Measurements from ENCODE around the gene XYLT2. TPM values are rescaled to one million over a fixed set of nuclear protein-coding genes. Genes with fewer than 3 reads are reported as not detected.

Gene XYLT2
- total RNA-seq, 1 experiment from 2014 or later: 75.8 TPM

GRCh38 chr17:50370052-50370451, 24.1 kb downstream of the XYLT2 start:
- Mint-ChIP-seq H3K4me3 (ENCODE audit: unreplicated experiment) (no peak overlapping the region), H3K4me1 (ENCODE audit: low read depth, unreplicated experiment) (peaks cover 17% of the 10 kb centered on the region), H3K27ac (ENCODE audit: unreplicated experiment) (no peak overlapping the region), H3K36me3 (ENCODE audit: insufficient read depth, unreplicated experiment) (peaks cover 59% of the 10 kb centered on the region), H3K9me3 (ENCODE audit: unreplicated experiment) (no peaks in the 10 kb centered on the region), H3K27me3 (ENCODE audit: insufficient read depth, unreplicated experiment) (no peaks in the 10 kb centered on the region)
- Histone ChIP-seq H3K27me3 (replicated peaks; ENCODE audit: control insufficient read depth, insufficient read depth, low read length) (no peaks in the 10 kb centered on the region), H3K4me1 (peaks cover 7% of the 10 kb centered on the region; the same call in 1 of the 2 replicates), H3K9me3 (no peaks in the 10 kb centered on the region), H3K36me3 (ENCODE audit: control insufficient read depth, insufficient read depth, low read length) (peaks cover 20% of the 10 kb centered on the region), H3K4me3 (ENCODE audit: low read depth, low read length) (no peak overlapping the region)
- TF ChIP-seq CTCF (IDR thresholded peaks at IDR 0.05; ENCODE audit: insufficient read depth in 1 of 2, low read depth in 1 of 2, low read length in 1 of 2, severe bottlenecking in 1 of 2, unreplicated experiment in 1 of 2): no peak
- no TSS peak for BruUV-seq (replicated peaks)
- intact Hi-C loops (cut with micrococcal nuclease; ENCODE audit: unreplicated experiment): no loop called here
- no peak for DNase-seq
- ChIA-PET CTCF (no interaction called here), POLR2A (no interaction called here)

GRCh38 chr17:50371526-50371925, 25.6 kb downstream of the XYLT2 start:
- Mint-ChIP-seq H3K36me3 (ENCODE audit: insufficient read depth, unreplicated experiment) (peaks cover 54% of the 10 kb centered on the region), H3K4me3 (ENCODE audit: unreplicated experiment) (peak overlapping the region; percentile 89), H3K9me3 (ENCODE audit: unreplicated experiment) (no peaks in the 10 kb centered on the region), H3K27ac (ENCODE audit: unreplicated experiment) (peak overlapping the region; percentile 98), H3K27me3 (ENCODE audit: insufficient read depth, unreplicated experiment) (no peaks in the 10 kb centered on the region), H3K4me1 (ENCODE audit: low read depth, unreplicated experiment) (peaks cover 17% of the 10 kb centered on the region)
- no TSS peak for BruUV-seq (replicated peaks)
- intact Hi-C loops (cut with micrococcal nuclease; ENCODE audit: unreplicated experiment): no loop called here
- Histone ChIP-seq H3K36me3 (ENCODE audit: control insufficient read depth, insufficient read depth, low read length) (peaks cover 19% of the 10 kb centered on the region), H3K9me3 (no peaks in the 10 kb centered on the region), H3K4me3 (ENCODE audit: low read depth, low read length) (peak overlapping the region; percentile 52; the same call in 1 of the 2 replicates), H3K4me1 (peaks cover 7% of the 10 kb centered on the region; the same call in 1 of the 2 replicates), H3K27me3 (replicated peaks; ENCODE audit: control insufficient read depth, insufficient read depth, low read length) (no peaks in the 10 kb centered on the region)
- no peak for TF ChIP-seq CTCF (IDR thresholded peaks at IDR 0.05; ENCODE audit: insufficient read depth in 1 of 2, low read depth in 1 of 2, low read length in 1 of 2, severe bottlenecking in 1 of 2, unreplicated experiment in 1 of 2)
- CTCF ChIA-PET: interaction anchor here (0.6 to 1.3 kb wide), 3 partner anchors 10 to 54 kb away, joined by 3 read pairs; partner anchors contain the start of genes ACSF2 and LRRC59
- no peak for DNase-seq
- POLR2A ChIA-PET: interaction anchor here (0.6 to 1.3 kb wide), 3 partner anchors 20 to 108 kb away, joined by 4 to 7 read pairs (median 7); partner anchors contain the start of gene LRRC59

GRCh38 chr17:50372222-50372757, 26.4 kb downstream of the XYLT2 start:
- peaks cover 54% of the 10 kb centered on the region for H3K36me3 Mint-ChIP-seq (ENCODE audit: insufficient read depth, unreplicated experiment)
- peak overlapping the region; percentile 52 for H3K4me3 ChIP-seq (ENCODE audit: low read depth, low read length)
- H3K9me3 ChIP-seq: no peaks in the 10 kb centered on the region
- BruUV-seq (replicated peaks): no TSS peak
- H3K27me3 ChIP-seq (replicated peaks; ENCODE audit: control insufficient read depth, insufficient read depth, low read length): no peaks in the 10 kb centered on the region
- POLR2A ChIA-PET: interaction anchor here (0.5 to 1.3 kb wide), 3 partner anchors 11 to 216 kb away, joined by 3 to 7 read pairs (median 3); partner anchors contain the start of gene LRRC59
- CTCF ChIA-PET: interaction anchor here (0.6 to 2.4 kb wide), 4 partner anchors 10 to 54 kb away, joined by 3 to 13 read pairs (median 6); partner anchors contain the start of genes ACSF2 and LRRC59
- TF ChIP-seq CTCF (IDR thresholded peaks at IDR 0.05; ENCODE audit: insufficient read depth in 1 of 2, low read depth in 1 of 2, low read length in 1 of 2, severe bottlenecking in 1 of 2, unreplicated experiment in 1 of 2): no peak
- intact Hi-C loops (cut with micrococcal nuclease; ENCODE audit: unreplicated experiment): loop anchor here (2.0 kb wide), 1 partner anchor 25 kb away; the partner anchor contains the start of gene XYLT2
- H3K4me1 ChIP-seq: peaks cover 7% of the 10 kb centered on the region; the same call in 1 of the 2 replicates
- H3K36me3 ChIP-seq (ENCODE audit: control insufficient read depth, insufficient read depth, low read length): peaks cover 17% of the 10 kb centered on the region
- no peak for DNase-seq
- H3K9me3 Mint-ChIP-seq (ENCODE audit: unreplicated experiment): no peaks in the 10 kb centered on the region
- peaks cover 17% of the 10 kb centered on the region for H3K4me1 Mint-ChIP-seq (ENCODE audit: low read depth, unreplicated experiment)
- no peaks in the 10 kb centered on the region for H3K27me3 Mint-ChIP-seq (ENCODE audit: insufficient read depth, unreplicated experiment)
- peak overlapping the region; percentile 89 for H3K4me3 Mint-ChIP-seq (ENCODE audit: unreplicated experiment)
- peak overlapping the region; percentile 98 for H3K27ac Mint-ChIP-seq (ENCODE audit: unreplicated experiment)

Data from Caco-2 (cell line).